Measurements from ENCODE around the gene SKIC3. TPM values are rescaled to one million over a fixed set of nuclear protein-coding genes. Genes with fewer than 3 reads are reported as not detected.

SKIC3 gene
- total and polyA plus RNA-seq, 10 of the 15 experiments (the other 5 are each of a cell fraction or from before 2014, with no cell fraction given), result 23.6 to 73.7 (median 55.6) TPM

DNA sequence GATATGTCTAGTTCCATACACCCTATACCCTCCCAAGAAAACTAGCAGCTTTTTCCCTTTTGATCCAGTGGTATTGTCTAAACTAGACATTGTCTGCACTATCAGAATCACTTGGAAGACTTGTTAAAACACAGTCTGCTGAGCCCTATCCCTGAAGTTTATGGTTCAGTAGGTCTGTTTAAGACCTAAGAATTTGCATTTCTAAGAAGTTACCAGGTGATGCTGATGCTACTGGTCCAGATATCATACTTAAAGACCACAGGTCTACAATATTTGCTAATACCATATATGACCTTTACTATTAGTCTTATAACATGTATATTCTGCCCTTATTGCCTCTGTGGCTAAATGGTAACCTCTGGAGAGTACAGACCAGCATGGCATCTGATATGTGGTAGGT is 23.3 kb downstream of the SKIC3 start:
- H3K4me1 ChIP-seq (ENCODE audit: control insufficient read depth, insufficient read depth, low read length), result peaks cover 4% of the 10 kb centered on the region; the same call in 1 of the 2 replicates
- DNase-seq (ENCODE audit: low read depth, low spot score), result no peak
- no peak overlapping the region for H3K9ac ChIP-seq (ENCODE audit: control insufficient read depth, insufficient read depth, low read length)
- H3K9me3 ChIP-seq (replicated peaks; ENCODE audit: control insufficient read depth, insufficient read depth, low read length), result no peaks in the 10 kb centered on the region
- ChIA-PET CTCF (interaction anchor here (1.4 to 1.7 kb wide), 2 partner anchors 10 kb away, joined by 3 to 5 read pairs; no protein-coding TSS in a partner anchor), RAD21 (ENCODE audit: unreplicated experiment) (no interaction called here), SMC1A (ENCODE audit: uncharacterized antibody, unreplicated experiment) (no interaction called here), POLR2A (interaction anchor here (1.5 kb wide), 1 partner anchor 9 kb away, joined by 4 read pairs; no protein-coding TSS in a partner anchor)
- no peaks in the 10 kb centered on the region for H3K27me3 ChIP-seq (replicated peaks in 1 of 2; ENCODE audit: control insufficient read depth in 2 of 2, insufficient read depth in 2 of 2, low read length in 1 of 2)
- H3K27ac ChIP-seq (ENCODE audit: control insufficient read depth, insufficient read depth), result no peak overlapping the region
- intact Hi-C loops (cut with micrococcal nuclease; ENCODE audit: unreplicated experiment), result no loop called here
- H3K36me3 ChIP-seq (ENCODE audit: control insufficient read depth in 2 of 2, insufficient read depth in 2 of 2, low read length in 1 of 2), result peaks cover 3 to 11% of the 10 kb centered on the region in 2 experiments; a peak in 2 of 4 replicates
- H2AFZ ChIP-seq (ENCODE audit: control insufficient read depth, low read depth, low read length), result no peak overlapping the region
- no TSS peak for BruUV-seq (replicated peaks)
- no peaks in the 10 kb centered on the region for H4K20me1 ChIP-seq (ENCODE audit: control insufficient read depth, insufficient read depth)
- no peak overlapping the region for H3K4me2 ChIP-seq (ENCODE audit: control insufficient read depth, insufficient read depth)
- in situ Hi-C loops (cut with MboI), result no loop called here
- ATAC-seq, result peak; percentile 33
- H3K79me2 ChIP-seq (ENCODE audit: control insufficient read depth, insufficient read depth, low read length), result no peaks in the 10 kb centered on the region
- no peak overlapping the region for H3K4me3 ChIP-seq
- FAIRE-seq, result peak; percentile 13
- TF ChIP-seq SP1 (IDR thresholded peaks at IDR 0.05; ENCODE audit: low read depth, low read length), result no peak
- no peak for TF ChIP-seq ZNF384 (IDR thresholded peaks at IDR 0.05; ENCODE audit: borderline replicate concordance, low read depth, low read length)
- TF ChIP-seq, protein P1, sequence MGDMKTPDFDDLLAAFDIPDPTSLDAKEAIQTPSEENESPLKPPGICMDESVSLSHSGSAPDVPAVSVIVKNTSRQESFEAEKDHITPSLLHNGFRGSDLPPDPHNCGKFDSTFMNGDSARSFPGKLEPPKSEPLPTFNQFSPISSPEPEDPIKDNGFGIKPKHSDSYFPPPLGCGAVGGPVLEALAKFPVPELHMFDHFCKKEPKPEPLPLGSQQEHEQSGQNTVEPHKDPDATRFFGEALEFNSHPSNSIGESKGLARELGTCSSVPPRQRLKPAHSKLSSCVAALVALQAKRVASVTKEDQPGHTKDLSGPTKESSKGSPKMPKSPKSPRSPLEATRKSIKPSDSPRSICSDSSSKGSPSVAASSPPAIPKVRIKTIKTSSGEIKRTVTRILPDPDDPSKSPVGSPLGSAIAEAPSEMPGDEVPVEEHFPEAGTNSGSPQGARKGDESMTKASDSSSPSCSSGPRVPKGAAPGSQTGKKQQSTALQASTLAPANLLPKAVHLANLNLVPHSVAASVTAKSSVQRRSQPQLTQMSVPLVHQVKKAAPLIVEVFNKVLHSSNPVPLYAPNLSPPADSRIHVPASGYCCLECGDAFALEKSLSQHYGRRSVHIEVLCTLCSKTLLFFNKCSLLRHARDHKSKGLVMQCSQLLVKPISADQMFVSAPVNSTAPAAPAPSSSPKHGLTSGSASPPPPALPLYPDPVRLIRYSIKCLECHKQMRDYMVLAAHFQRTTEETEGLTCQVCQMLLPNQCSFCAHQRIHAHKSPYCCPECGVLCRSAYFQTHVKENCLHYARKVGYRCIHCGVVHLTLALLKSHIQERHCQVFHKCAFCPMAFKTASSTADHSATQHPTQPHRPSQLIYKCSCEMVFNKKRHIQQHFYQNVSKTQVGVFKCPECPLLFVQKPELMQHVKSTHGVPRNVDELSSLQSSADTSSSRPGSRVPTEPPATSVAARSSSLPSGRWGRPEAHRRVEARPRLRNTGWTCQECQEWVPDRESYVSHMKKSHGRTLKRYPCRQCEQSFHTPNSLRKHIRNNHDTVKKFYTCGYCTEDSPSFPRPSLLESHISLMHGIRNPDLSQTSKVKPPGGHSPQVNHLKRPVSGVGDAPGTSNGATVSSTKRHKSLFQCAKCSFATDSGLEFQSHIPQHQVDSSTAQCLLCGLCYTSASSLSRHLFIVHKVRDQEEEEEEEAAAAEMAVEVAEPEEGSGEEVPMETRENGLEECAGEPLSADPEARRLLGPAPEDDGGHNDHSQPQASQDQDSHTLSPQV (IDR thresholded peaks at IDR 0.05), result no peak
- TF ChIP-seq, protein P2, sequence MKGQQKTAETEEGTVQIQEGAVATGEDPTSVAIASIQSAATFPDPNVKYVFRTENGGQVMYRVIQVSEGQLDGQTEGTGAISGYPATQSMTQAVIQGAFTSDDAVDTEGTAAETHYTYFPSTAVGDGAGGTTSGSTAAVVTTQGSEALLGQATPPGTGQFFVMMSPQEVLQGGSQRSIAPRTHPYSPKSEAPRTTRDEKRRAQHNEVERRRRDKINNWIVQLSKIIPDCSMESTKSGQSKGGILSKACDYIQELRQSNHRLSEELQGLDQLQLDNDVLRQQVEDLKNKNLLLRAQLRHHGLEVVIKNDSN (IDR thresholded peaks at IDR 0.05; ENCODE audit: borderline replicate concordance, extremely low read length, insufficient read depth, low read depth, low read length), result no peak
- TF ChIP-seq, protein P3, sequence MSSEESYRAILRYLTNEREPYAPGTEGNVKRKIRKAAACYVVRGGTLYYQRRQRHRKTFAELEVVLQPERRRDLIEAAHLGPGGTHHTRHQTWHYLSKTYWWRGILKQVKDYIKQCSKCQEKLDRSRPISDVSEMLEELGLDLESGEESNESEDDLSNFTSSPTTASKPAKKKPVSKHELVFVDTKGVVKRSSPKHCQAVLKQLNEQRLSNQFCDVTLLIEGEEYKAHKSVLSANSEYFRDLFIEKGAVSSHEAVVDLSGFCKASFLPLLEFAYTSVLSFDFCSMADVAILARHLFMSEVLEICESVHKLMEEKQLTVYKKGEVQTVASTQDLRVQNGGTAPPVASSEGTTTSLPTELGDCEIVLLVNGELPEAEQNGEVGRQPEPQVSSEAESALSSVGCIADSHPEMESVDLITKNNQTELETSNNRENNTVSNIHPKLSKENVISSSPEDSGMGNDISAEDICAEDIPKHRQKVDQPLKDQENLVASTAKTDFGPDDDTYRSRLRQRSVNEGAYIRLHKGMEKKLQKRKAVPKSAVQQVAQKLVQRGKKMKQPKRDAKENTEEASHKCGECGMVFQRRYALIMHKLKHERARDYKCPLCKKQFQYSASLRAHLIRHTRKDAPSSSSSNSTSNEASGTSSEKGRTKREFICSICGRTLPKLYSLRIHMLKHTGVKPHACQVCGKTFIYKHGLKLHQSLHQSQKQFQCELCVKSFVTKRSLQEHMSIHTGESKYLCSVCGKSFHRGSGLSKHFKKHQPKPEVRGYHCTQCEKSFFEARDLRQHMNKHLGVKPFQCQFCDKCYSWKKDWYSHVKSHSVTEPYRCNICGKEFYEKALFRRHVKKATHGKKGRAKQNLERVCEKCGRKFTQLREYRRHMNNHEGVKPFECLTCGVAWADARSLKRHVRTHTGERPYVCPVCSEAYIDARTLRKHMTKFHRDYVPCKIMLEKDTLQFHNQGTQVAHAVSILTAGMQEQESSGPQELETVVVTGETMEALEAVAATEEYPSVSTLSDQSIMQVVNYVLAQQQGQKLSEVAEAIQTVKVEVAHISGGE (CRISPR knock-in tag; IDR thresholded peaks at IDR 0.05), result no peak
- TF ChIP-seq CREM (IDR thresholded peaks at IDR 0.05; ENCODE audit: low read depth), result no peak
- no peak for TF ChIP-seq BMI1 (IDR thresholded peaks at IDR 0.05; ENCODE audit: borderline replicate concordance)
- no peak for TF ChIP-seq DPF2 (IDR thresholded peaks at IDR 0.05)
- no peak for TF ChIP-seq PAX5 (IDR thresholded peaks at IDR 0.05; ENCODE audit: borderline replicate concordance, low read depth, low read length)
- TF ChIP-seq CBX5 (IDR thresholded peaks at IDR 0.05; ENCODE audit: low read depth), result no peak
- TF ChIP-seq IKZF1 (conservative IDR thresholded peaks at IDR 0.05), result no peak
- no peak for TF ChIP-seq HDAC6 (IDR thresholded peaks at IDR 0.05; ENCODE audit: unreplicated experiment)
- no peak for TF ChIP-seq IRF4 (IDR thresholded peaks at IDR 0.05; ENCODE audit: low read depth, low read length)
- TF ChIP-seq CBX3 (IDR thresholded peaks at IDR 0.05; ENCODE audit: borderline replicate concordance, low read depth), result no peak
- no peak for TF ChIP-seq KLF5 (IDR thresholded peaks at IDR 0.05; ENCODE audit: partially characterized antibody)
- TF ChIP-seq, protein P4, sequence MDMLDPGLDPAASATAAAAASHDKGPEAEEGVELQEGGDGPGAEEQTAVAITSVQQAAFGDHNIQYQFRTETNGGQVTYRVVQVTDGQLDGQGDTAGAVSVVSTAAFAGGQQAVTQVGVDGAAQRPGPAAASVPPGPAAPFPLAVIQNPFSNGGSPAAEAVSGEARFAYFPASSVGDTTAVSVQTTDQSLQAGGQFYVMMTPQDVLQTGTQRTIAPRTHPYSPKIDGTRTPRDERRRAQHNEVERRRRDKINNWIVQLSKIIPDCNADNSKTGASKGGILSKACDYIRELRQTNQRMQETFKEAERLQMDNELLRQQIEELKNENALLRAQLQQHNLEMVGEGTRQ (IDR thresholded peaks at IDR 0.05; ENCODE audit: borderline replicate concordance, low read depth, low read length), result no peak
- TF ChIP-seq NFYB (IDR thresholded peaks at IDR 0.05; ENCODE audit: insufficient read depth, low read depth, low read length), result no peak
